GM12878 (cell line): ENCODE data around the gene LAT. TPM values are rescaled to one million over a fixed set of nuclear protein-coding genes. Genes with fewer than 3 reads are reported as not detected.

Experiments
- ATAC-seq: fragments of 200-7000 bp; cut with Tn5 transposase; 3 replicates; pipeline ENCODE4 v1.9.1; 2020; ENCODE audit warnings: mild to moderate bottlenecking, moderate library complexity
- BruUV-seq: library from RNA; stranded (reverse); fragments of 400-500 nt; replicated peaks from 2 replicates; lab custom pipeline; 2021; lab: Mats Ljungman, UMichigan
- CTCF ChIA-PET: fragments of 300-600 bp; sonication (Branson Sonifier 250); formaldehyde crosslinking; extraction: SDS; loops from one replicate; lab custom pipeline; 2021; ENCODE audit warnings: inconsistent platforms; lab: Yijun Ruan, JAX
- POLR2A ChIA-PET: fragments of 350-600 bp; formaldehyde crosslinking; extraction: SDS; loops from one replicate; lab custom pipeline; 2021; ENCODE audit warnings: inconsistent platforms; lab: Charles Lee
- RAD21 ChIA-PET: fragments of 300-600 bp; sonication (Branson Sonifier 250); formaldehyde crosslinking; loops from one replicate; lab custom pipeline; 2023; ENCODE audit warnings: antibody characterized with exemption; ENCODE audit not compliant: unreplicated experiment; lab: Charles Lee
- SMC1A ChIA-PET: fragments of 300-600 bp; sonication (Branson Sonifier 250); formaldehyde crosslinking; loops from one replicate; lab custom pipeline; 2023; ENCODE audit not compliant: unreplicated experiment, uncharacterized antibody; lab: Charles Lee
- DNase-seq: peaks from one replicate; pipeline ENCODE4 v3.0.0-alpha.2; 2011; ENCODE audit warnings: low read depth, low spot score
- FAIRE-seq: peaks from 3 replicates; lab custom pipeline; 2011; peaks lifted over from hg19 to GRCh38; lab: Jason Lieb, UNC
- H2AFZ ChIP-seq: 2 replicates; pipeline ENCODE4 v1.6.0; 2011; ENCODE audit warnings: low read depth, low read length, control low read depth; ENCODE audit not compliant: control insufficient read depth
- H3K27ac ChIP-seq: 2 replicates; pipeline ENCODE4 v1.5.1; 2011; ENCODE audit warnings: control low read depth; ENCODE audit not compliant: control insufficient read depth, insufficient read depth
- H3K27me3 ChIP-seq, 2 experiments: replicated peaks in 1 of 2; 2 replicates each; pipeline versions ENCODE4 v1.6.0 to v1.6.1; 2011; ENCODE audit warnings: low read length in 1 of 2; ENCODE audit not compliant: control insufficient read depth in 2 of 2, insufficient read depth in 2 of 2
- H3K36me3 ChIP-seq, 2 experiments: 2 replicates each; pipeline ENCODE4 v1.5.1; 2011; ENCODE audit warnings: low read length in 1 of 2; ENCODE audit not compliant: control insufficient read depth in 2 of 2, insufficient read depth in 2 of 2
- H3K4me1 ChIP-seq: 2 replicates; pipeline ENCODE4 v1.6.1; 2011; ENCODE audit warnings: mild to moderate bottlenecking, low read length, moderate library complexity, mixed read lengths; ENCODE audit not compliant: control insufficient read depth, insufficient read depth
- H3K4me2 ChIP-seq: 2 replicates; pipeline ENCODE4 v1.6.0; 2011; ENCODE audit warnings: control low read depth; ENCODE audit not compliant: control insufficient read depth, insufficient read depth
- H3K4me3 ChIP-seq: fragments of 200-600 bp; sonication (generic); 2 replicates; pipeline ENCODE4 v1.5.1; 2016
- H3K79me2 ChIP-seq: 2 replicates; pipeline ENCODE4 v1.6.0; 2011; ENCODE audit warnings: low read length; ENCODE audit not compliant: control insufficient read depth, insufficient read depth
- H3K9ac ChIP-seq: 2 replicates; pipeline ENCODE4 v1.8.0; 2011; ENCODE audit warnings: low read length, control low read depth, mixed read lengths; ENCODE audit not compliant: control insufficient read depth, insufficient read depth
- H3K9me3 ChIP-seq: replicated peaks from 3 replicates; pipeline ENCODE4 v1.5.1; 2011; ENCODE audit warnings: mild to moderate bottlenecking, low read length; ENCODE audit not compliant: control insufficient read depth, insufficient read depth
- H4K20me1 ChIP-seq: 2 replicates; pipeline ENCODE4 v1.6.0; 2011; ENCODE audit not compliant: control insufficient read depth, insufficient read depth
- BMI1 ChIP-seq: fragments of 450-650 bp; IDR thresholded peaks from 2 replicates; pipeline ENCODE4 v1.6.1; 2016; ENCODE audit warnings: mild to moderate bottlenecking, moderate library complexity, borderline replicate concordance
- IKZF2 ChIP-seq, 2 experiments: fragments of 450-650 bp; IDR thresholded peaks; 2 replicates each; pipeline ENCODE4 v1.6.1; 2017; ENCODE audit warnings: mild to moderate bottlenecking in 2 of 2, moderate library complexity in 2 of 2
- POLR2AphosphoS5 ChIP-seq: IDR thresholded peaks from 2 replicates; pipeline ENCODE4 v1.6.1; 2011; ENCODE audit warnings: mild to moderate bottlenecking, low read length, inconsistent platforms
- SKIL ChIP-seq: fragments of 450-650 bp; IDR thresholded peaks from 2 replicates; pipeline ENCODE4 v1.6.1; 2017; ENCODE audit warnings: mild to moderate bottlenecking, low read depth, inconsistent platforms; ENCODE audit not compliant: poor library complexity, severe bottlenecking
- SRF ChIP-seq, 2 experiments: IDR thresholded peaks; 2 replicates each; pipeline ENCODE4 v1.6.1; 2011; ENCODE audit warnings: low read depth in 2 of 2, low read length in 2 of 2, mild to moderate bottlenecking in 1 of 2, moderate library complexity in 1 of 2
- ZZZ3 ChIP-seq: IDR thresholded peaks from 2 replicates; pipeline ENCODE4 v1.6.1; 2011; ENCODE audit warnings: low read depth; ENCODE audit not compliant: control insufficient read depth, insufficient read length
- WGBS: methylation state at CpG from one replicate; pipeline ENCODE4 v1.1.6; 2016; ENCODE audit warnings: low lambda C conversion rate; ENCODE audit not compliant: insufficient replicate concordance, insufficient coverage; ENCODE audit errors: missing lambda C conversion rate; 5-methylcytosine and 5-hydroxymethylcytosine counted together
- in situ Hi-C: fragments of 300-500 bp; cut with MboI; formaldehyde crosslinking; loops from 9 replicates; pipeline ENCODE4 v1.14.3; 2018; ENCODE audit warnings: mixed read lengths
- intact Hi-C: fragments of 100-400 bp; cut with micrococcal nuclease; formaldehyde crosslinking; loops from one replicate; pipeline ENCODE4 v1.14.2; 2022; ENCODE audit not compliant: unreplicated experiment
- polyA plus RNA-seq, 11 experiments: library from polyadenylated mRNA; depleted of rRNA in 4 of 11; unstranded in 6 of 11; stranded (reverse) in 5 of 11; fragments of >200 nt; fragmentation: Nextera tagmentation in 4 of 11; fragmentation: Illumina TruSeq in 1 of 11; extraction: Ambion mirVana in 4 of 11; extraction: Trizol in 1 of 11; gene quantifications; 1 replicate in 1 of 11; 2 replicates in 10 of 11; pipeline versions ENCODE4 v1.2.1 to v1.2.3, GENCODE V29; 2011 to 2016; ENCODE audit warnings: inconsistent platforms in 2 of 11, missing spikeins in 2 of 11, low read depth in 1 of 11
- total RNA-seq, 4 experiments: library from RNA; depleted of rRNA in 3 of 4; stranded (reverse); fragments of >200 nt in 3 of 4; fragmentation: Illumina TruSeq in 1 of 4; extraction: Trizol in 1 of 4; gene quantifications; 2 replicates each; pipeline versions ENCODE4 v1.2.1 to v1.2.3, GENCODE V29; 2013 to 2021
- TF ChIP-seq, protein P1 (sequence below): IDR thresholded peaks from 2 replicates; pipeline ENCODE4 v1.6.1; 2011; ENCODE audit warnings: borderline replicate concordance, low read depth, mild to moderate bottlenecking, moderate library complexity, low read length; ENCODE audit not compliant: insufficient read depth, poor library complexity, severe bottlenecking
- TF ChIP-seq, protein P2 (sequence below): IDR thresholded peaks from 2 replicates; pipeline ENCODE4 v1.6.1; 2012; ENCODE audit warnings: low read length, inconsistent platforms
- TF ChIP-seq, protein P3 (sequence below): IDR thresholded peaks from 2 replicates; pipeline ENCODE4 v1.6.1; 2011; ENCODE audit warnings: mild to moderate bottlenecking, low read depth, low read length, moderate library complexity; ENCODE audit not compliant: insufficient replicate concordance

Gene LAT
- total and polyA plus RNA-seq, 10 of the 15 experiments (the other 5 are each of a cell fraction or from before 2014, with no cell fraction given): 0.39 to 6.9 (median 2.0) TPM

DNA sequence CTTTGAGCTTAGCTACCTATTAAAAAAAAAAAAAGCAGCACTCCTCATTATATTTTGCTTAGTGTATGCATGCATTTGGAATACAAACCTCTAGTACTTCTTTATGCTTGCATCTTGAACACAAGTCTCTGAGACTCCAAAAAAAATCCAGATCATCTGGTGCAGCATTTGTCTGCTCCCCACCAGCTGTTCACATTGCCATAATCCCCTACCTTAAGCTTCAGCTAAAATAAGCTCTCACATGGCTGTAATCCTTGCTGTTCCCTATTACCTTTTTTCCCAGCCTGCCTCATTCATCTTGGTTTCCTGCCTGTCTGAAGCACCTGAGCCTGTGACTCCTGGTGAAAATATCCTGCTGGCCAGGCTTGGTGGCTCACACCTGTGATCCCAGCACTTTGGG, 41.6 kb upstream of the LAT start:
- H3K36me3 ChIP-seq: no peaks in the 10 kb centered on the region
- H3K27ac ChIP-seq: no peak overlapping the region
- no peak for ATAC-seq
- no peaks in the 10 kb centered on the region for H3K79me2 ChIP-seq
- no peaks in the 10 kb centered on the region for H4K20me1 ChIP-seq
- intact Hi-C loops: no loop called here
- no peaks in the 10 kb centered on the region for H3K9me3 ChIP-seq
- H3K4me2 ChIP-seq: no peak overlapping the region
- ChIA-PET CTCF (interaction anchor here (2.7 to 9.7 kb wide), 4 partner anchors 10 to 81 kb away, joined by 19 to 136 read pairs (median 100); partner anchors contain the start of genes CD19, RABEP2 and SH2B1), POLR2A (interaction anchor here (3.2 kb wide), 1 partner anchor 11 kb away, joined by 20 read pairs; the partner anchor contains the start of gene CD19)
- no peaks in the 10 kb centered on the region for H3K27me3 ChIP-seq
- TF ChIP-seq, protein P1, sequence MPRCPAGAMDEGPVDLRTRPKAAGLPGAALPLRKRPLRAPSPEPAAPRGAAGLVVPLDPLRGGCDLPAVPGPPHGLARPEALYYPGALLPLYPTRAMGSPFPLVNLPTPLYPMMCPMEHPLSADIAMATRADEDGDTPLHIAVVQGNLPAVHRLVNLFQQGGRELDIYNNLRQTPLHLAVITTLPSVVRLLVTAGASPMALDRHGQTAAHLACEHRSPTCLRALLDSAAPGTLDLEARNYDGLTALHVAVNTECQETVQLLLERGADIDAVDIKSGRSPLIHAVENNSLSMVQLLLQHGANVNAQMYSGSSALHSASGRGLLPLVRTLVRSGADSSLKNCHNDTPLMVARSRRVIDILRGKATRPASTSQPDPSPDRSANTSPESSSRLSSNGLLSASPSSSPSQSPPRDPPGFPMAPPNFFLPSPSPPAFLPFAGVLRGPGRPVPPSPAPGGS: no peak
- TF ChIP-seq ZZZ3: no peak
- TF ChIP-seq, all 136 proteins: peak for 0
- no peak for DNase-seq
- FAIRE-seq: no peak
- ChIA-PET RAD21 (interaction anchor here (3.2 to 5.2 kb wide), 2 partner anchors 12 to 69 kb away, joined by 46 to 53 read pairs; partner anchors contain the start of gene CD19), SMC1A (interaction anchor here (0.8 to 5.0 kb wide), 7 partner anchors 11 to 84 kb away, joined by 3 to 58 read pairs (median 32); partner anchors contain the start of genes CD19, RABEP2 and SH2B1)
- peaks cover 10% of the 10 kb centered on the region for H3K4me1 ChIP-seq
- in situ Hi-C loops: no loop called here
- no TSS peak for BruUV-seq
- no peak overlapping the region for H2AFZ ChIP-seq
- H3K9ac ChIP-seq: no peak overlapping the region
- no peak overlapping the region for H3K4me3 ChIP-seq

DNA sequence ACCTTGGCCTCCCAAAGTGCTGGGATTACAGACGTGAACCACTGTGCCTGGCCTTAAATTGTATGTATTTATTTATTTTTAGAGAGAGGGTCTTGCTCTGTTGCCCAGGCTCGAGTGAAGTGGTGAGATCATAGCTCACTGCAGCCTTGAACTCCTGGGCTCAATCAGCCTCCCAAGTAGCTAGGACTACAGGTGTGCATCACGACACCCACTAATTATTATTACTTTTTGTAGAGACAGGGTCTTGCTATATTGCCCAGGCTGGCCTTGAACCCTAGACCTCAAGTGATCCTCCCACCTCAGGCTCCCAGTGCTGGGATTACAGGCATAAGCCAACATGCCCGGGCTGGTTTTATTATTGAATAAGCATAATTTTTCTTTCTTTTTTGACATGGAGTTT, 38.2 kb upstream of the LAT start:
- ATAC-seq: no peak
- Histone ChIP-seq H3K9me3 (no peaks in the 10 kb centered on the region), H4K20me1 (no peaks in the 10 kb centered on the region), H3K27ac (no peak overlapping the region), H3K4me1 (peaks cover 10% of the 10 kb centered on the region), H3K27me3 (no peaks in the 10 kb centered on the region), H3K9ac (no peak overlapping the region), H3K4me3 (no peak overlapping the region), H3K36me3 (no peaks in the 10 kb centered on the region), H2AFZ (no peak overlapping the region), H3K4me2 (no peak overlapping the region), H3K79me2 (peaks cover 8% of the 10 kb centered on the region)
- no peak for FAIRE-seq
- no peak for DNase-seq
- BruUV-seq: no TSS peak
- intact Hi-C loops: loop anchor here (5.0 kb wide), 1 partner anchor 124 kb away; the partner anchor contains the start of gene ATXN2L
- whole genome bisulfite sequencing: 56% methylated on average over 4 of the region's 4 CpGs
- RAD21 ChIA-PET: interaction anchor here (1.0 to 1.3 kb wide), 2 partner anchors 16 to 28 kb away, joined by 4 read pairs; partner anchors contain the start of genes CD19 and SPNS1
- POLR2A ChIA-PET: no interaction called here
- SMC1A ChIA-PET: interaction anchor here (1.5 to 3.9 kb wide), 3 partner anchors 76 to 83 kb away, joined by 3 to 15 read pairs (median 4); partner anchors contain the start of gene SH2B1
- in situ Hi-C loops: no loop called here
- CTCF ChIA-PET: interaction anchor here (0.7 to 9.7 kb wide), 10 partner anchors 13 to 129 kb away, joined by 3 to 136 read pairs (median 4); partner anchors contain the start of gene CD19
- TF ChIP-seq IKZF2 (IDR thresholded peaks at IDR 0.05) (no peak), POLR2AphosphoS5 (no peak), SKIL (no peak), SRF (IDR thresholded peaks at IDR 0.05; ENCODE audit: low read depth in 2 of 2, low read length in 2 of 2) (no peak), BMI1 (no peak)
- TF ChIP-seq, protein P2, sequence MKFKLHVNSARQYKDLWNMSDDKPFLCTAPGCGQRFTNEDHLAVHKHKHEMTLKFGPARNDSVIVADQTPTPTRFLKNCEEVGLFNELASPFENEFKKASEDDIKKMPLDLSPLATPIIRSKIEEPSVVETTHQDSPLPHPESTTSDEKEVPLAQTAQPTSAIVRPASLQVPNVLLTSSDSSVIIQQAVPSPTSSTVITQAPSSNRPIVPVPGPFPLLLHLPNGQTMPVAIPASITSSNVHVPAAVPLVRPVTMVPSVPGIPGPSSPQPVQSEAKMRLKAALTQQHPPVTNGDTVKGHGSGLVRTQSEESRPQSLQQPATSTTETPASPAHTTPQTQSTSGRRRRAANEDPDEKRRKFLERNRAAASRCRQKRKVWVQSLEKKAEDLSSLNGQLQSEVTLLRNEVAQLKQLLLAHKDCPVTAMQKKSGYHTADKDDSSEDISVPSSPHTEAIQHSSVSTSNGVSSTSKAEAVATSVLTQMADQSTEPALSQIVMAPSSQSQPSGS: no peak
- TF ChIP-seq, protein P3, sequence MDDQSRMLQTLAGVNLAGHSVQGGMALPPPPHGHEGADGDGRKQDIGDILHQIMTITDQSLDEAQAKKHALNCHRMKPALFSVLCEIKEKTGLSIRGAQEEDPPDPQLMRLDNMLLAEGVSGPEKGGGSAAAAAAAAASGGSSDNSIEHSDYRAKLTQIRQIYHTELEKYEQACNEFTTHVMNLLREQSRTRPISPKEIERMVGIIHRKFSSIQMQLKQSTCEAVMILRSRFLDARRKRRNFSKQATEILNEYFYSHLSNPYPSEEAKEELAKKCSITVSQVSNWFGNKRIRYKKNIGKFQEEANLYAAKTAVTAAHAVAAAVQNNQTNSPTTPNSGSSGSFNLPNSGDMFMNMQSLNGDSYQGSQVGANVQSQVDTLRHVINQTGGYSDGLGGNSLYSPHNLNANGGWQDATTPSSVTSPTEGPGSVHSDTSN: no peak
